GM03348 (cell line): ENCODE measurements around the gene ZNF112.

ENCODE experiments used
- DNase-seq: peaks from one replicate; pipeline ENCODE4 v3.0.0; 2012; ENCODE audit warnings: low spot score

ZNF112 gene

DNA sequence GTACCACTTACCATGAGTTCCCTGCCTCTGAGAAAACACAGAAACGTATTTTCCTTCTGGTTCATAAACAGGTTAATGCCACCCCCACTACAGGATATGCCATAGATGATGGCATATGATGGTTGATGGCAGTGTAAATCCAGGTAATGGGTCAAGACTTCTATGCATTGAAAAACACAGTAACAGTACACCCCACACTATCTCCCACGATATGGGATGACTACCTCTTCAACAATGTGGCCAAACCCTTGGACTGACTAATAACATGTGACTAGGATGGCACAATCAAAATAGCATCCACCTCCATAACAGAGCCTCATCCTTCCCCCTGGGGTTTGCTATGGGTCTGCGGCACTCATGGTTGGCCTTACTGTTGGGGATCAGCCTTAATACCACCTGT, 73.6 kb downstream of the ZNF112 start:
- no peak for DNase-seq

DNA sequence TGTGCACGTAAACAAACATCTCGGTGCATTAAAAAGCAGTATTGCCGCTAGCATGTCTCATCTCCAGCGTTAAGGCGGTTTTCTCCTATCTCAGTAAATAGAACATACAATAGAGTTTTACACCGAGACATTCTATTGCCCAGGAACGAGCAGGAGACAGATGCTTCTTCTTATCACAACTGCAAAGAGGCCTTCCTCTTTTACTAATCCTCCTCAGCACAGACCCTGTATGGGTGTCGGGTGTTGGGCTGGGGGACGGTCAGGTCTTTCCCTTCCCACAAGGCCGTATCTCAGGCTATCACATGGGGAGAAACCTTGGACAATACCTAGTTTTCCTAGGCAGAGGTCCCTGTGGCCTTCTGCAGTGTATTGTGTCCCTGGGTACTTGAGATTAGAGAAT, 75.6 kb downstream of the ZNF112 start:
- no peak for DNase-seq

DNA sequence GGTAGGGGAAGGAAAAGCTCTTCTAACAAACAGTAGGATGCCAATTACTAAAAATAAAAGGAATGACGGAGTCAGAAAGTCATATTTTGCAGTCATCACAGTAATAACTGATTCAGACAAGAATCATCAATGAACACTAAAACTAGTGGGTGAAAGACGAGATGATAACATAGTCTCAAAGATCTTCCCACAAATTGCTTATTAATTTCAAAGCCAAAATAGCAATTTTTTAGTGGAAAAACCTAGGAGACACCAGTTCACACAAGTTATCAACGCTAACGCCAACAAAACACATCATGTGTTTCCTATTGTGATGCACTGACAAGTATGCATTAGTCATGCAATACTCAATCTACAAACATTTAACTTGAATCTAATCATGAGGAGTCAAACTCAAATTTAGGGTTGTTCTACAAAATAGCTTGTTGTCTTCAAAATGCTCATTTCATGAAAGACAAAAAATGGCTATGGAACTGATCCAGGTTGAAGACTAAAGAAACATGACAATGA, 78.2 kb downstream of the ZNF112 start:
- peak; percentile 46 for DNase-seq

DNA sequence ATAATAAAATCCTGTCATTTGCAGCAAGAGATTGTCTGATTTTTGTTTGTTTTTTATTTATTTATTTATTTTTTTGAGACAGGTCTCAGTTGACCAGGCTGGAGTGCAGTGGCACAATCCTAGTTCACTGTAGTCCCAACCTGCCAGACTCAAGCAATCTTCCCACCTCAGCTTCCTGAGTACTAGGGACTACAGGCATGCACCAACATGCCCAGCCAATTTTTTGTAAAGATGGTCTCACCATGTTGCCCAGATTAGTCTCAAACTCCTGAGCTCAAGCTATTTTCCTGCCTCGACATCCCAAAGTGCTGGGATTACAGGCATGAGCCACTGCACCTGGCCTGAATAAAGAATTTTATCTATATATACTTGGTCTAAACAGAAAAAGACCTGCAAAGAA, 79.1 kb downstream of the ZNF112 start:
- no peak for DNase-seq
